OCI-LY7 (cell line): ENCODE measurements around the gene TRIM28.

Experiments
- EZH2phosphoT487 ChIP-seq: fragments of 200-600 bp; sonication (generic); IDR thresholded peaks from 2 replicates; pipeline ENCODE4 v1.6.1; 2018; ENCODE audit warnings: low read depth, borderline replicate concordance, mild to moderate bottlenecking, mixed run types, antibody characterized with exemption, low read length, moderate library complexity, mixed read lengths
- TF ChIP-seq, protein P1 (sequence below): fragments of 200-600 bp; sonication (generic); conservative IDR thresholded peaks from 2 replicates; pipeline ENCODE4 v1.5.1; 2014; ENCODE audit warnings: mild to moderate bottlenecking, antibody characterized with exemption, low read length, moderate library complexity, mixed read lengths

DNA sequence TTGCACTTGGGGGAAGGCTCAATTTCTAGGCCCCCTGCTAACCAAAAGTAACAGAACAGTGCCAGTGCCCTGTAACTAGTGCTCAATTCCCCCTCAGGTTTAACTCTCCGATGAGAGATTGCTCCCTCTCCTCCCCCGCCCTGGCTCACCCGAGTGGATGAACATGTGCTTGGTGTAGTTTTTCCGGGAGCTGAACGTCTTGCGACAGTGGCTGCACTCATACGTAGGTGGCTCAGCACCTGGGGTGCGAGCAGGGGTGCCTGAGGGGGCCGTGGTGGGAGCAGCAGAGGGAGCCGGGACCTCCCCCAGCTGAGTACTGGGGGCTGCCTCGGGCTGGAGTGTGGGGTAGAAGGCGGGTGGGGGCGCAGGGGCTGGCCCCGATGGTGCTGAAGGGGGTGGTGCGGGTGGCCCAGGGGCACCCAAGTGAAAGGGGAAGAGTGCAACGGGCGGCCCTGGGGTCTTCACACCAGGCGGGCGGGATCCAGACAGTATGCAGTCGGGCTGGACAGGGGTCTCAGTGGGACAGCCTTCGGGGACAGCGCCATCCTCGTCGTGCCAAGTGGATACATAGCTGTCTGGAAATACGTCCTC, 27.5 kb upstream of the TRIM28 start:
- TF ChIP-seq, protein P1, sequence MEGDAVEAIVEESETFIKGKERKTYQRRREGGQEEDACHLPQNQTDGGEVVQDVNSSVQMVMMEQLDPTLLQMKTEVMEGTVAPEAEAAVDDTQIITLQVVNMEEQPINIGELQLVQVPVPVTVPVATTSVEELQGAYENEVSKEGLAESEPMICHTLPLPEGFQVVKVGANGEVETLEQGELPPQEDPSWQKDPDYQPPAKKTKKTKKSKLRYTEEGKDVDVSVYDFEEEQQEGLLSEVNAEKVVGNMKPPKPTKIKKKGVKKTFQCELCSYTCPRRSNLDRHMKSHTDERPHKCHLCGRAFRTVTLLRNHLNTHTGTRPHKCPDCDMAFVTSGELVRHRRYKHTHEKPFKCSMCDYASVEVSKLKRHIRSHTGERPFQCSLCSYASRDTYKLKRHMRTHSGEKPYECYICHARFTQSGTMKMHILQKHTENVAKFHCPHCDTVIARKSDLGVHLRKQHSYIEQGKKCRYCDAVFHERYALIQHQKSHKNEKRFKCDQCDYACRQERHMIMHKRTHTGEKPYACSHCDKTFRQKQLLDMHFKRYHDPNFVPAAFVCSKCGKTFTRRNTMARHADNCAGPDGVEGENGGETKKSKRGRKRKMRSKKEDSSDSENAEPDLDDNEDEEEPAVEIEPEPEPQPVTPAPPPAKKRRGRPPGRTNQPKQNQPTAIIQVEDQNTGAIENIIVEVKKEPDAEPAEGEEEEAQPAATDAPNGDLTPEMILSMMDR, result no peak
- TF ChIP-seq EZH2phosphoT487, result no peak
